Measurements from ENCODE around the gene UHRF2.
"Not testable (repeated sequence)": the region's sequence is repeated elsewhere in the genome, so short reads cannot be mapped to it uniquely, and the experiment has no call there.

The UHRF2 gene

GRCh38 chr9:6412487-6413364 is at the start of gene UHRF2:
TSS of gene UHRF2 (plus strand) at chr9:6413199. CDS start at chr9:6413491, 292 bp downstream.
- in situ Hi-C loops (cut with MboI; ENCODE audit: low sequenced_read_pairs): no loop called here

GRCh38 chr9:6367128-6367890 is 45.7 kb upstream of the UHRF2 start:
- in situ Hi-C loops (cut with MboI; ENCODE audit: low sequenced_read_pairs): no loop called here

- in situ Hi-C loops (cut with MboI; ENCODE audit: low sequenced_read_pairs): no loop called here
Measured at GRCh38 chr9:6368831-6369230, 44.2 kb upstream of the UHRF2 start.

- in situ Hi-C loops (cut with MboI; ENCODE audit: low sequenced_read_pairs): not testable (repeated sequence)
Measured at GRCh38 chr9:6381477-6382012, 31.5 kb upstream of the UHRF2 start.

- in situ Hi-C loops (cut with MboI; ENCODE audit: low sequenced_read_pairs): no loop called here
Measured at GRCh38 chr9:6382681-6383080, 30.3 kb upstream of the UHRF2 start.

- in situ Hi-C loops (cut with MboI; ENCODE audit: low sequenced_read_pairs): no loop called here
Measured at GRCh38 chr9:6383551-6384225, 29.3 kb upstream of the UHRF2 start.

- in situ Hi-C loops (cut with MboI; ENCODE audit: low sequenced_read_pairs): no loop called here
Measured at GRCh38 chr9:6384732-6385131, 28.3 kb upstream of the UHRF2 start.

GRCh38 chr9:6399071-6399470 is 13.9 kb upstream of the UHRF2 start:
- in situ Hi-C loops (cut with MboI; ENCODE audit: low sequenced_read_pairs): no loop called here

- in situ Hi-C loops (cut with MboI; ENCODE audit: low sequenced_read_pairs): no loop called here
Measured at GRCh38 chr9:6405371-6405770, 7.6 kb upstream of the UHRF2 start.

- in situ Hi-C loops (cut with MboI; ENCODE audit: low sequenced_read_pairs): no loop called here
Measured at GRCh38 chr9:6407778-6408177, 5.2 kb upstream of the UHRF2 start.

- in situ Hi-C loops (cut with MboI; ENCODE audit: low sequenced_read_pairs): no loop called here
Measured at GRCh38 chr9:6408320-6408719, 4.7 kb upstream of the UHRF2 start.

- in situ Hi-C loops (cut with MboI; ENCODE audit: low sequenced_read_pairs): no loop called here
Measured at GRCh38 chr9:6409811-6410210, 3.2 kb upstream of the UHRF2 start.

GRCh38 chr9:6410633-6411032 is 2.4 kb upstream of the UHRF2 start:
- in situ Hi-C loops (cut with MboI; ENCODE audit: low sequenced_read_pairs): no loop called here

GRCh38 chr9:6413365-6414246 is 607 bp downstream of the UHRF2 start:
- in situ Hi-C loops (cut with MboI; ENCODE audit: low sequenced_read_pairs): no loop called here

GRCh38 chr9:6414247-6414641 is 1.2 kb downstream of the UHRF2 start:
- in situ Hi-C loops (cut with MboI; ENCODE audit: low sequenced_read_pairs): no loop called here

- in situ Hi-C loops (cut with MboI; ENCODE audit: low sequenced_read_pairs): no loop called here
Measured at GRCh38 chr9:6415266-6415665, 2.3 kb downstream of the UHRF2 start.

- in situ Hi-C loops (cut with MboI; ENCODE audit: low sequenced_read_pairs): no loop called here
Measured at GRCh38 chr9:6417186-6417585, 4.2 kb downstream of the UHRF2 start.

- in situ Hi-C loops (cut with MboI; ENCODE audit: low sequenced_read_pairs): no loop called here
Measured at GRCh38 chr9:6418764-6419163, 5.8 kb downstream of the UHRF2 start.

GRCh38 chr9:6424940-6425339 is 11.9 kb downstream of the UHRF2 start:
- in situ Hi-C loops (cut with MboI; ENCODE audit: low sequenced_read_pairs): no loop called here

GRCh38 chr9:6426117-6426516 is 13.1 kb downstream of the UHRF2 start:
- in situ Hi-C loops (cut with MboI; ENCODE audit: low sequenced_read_pairs): no loop called here
